Measurements from ENCODE around the gene TMEFF2. TPM values are rescaled to one million over a fixed set of nuclear protein-coding genes. Genes with fewer than 3 reads are reported as not detected.
A peak's percentile ranks its signal among the peaks of the same experiment; 100 is the strongest.

The TMEFF2 gene, protein sequence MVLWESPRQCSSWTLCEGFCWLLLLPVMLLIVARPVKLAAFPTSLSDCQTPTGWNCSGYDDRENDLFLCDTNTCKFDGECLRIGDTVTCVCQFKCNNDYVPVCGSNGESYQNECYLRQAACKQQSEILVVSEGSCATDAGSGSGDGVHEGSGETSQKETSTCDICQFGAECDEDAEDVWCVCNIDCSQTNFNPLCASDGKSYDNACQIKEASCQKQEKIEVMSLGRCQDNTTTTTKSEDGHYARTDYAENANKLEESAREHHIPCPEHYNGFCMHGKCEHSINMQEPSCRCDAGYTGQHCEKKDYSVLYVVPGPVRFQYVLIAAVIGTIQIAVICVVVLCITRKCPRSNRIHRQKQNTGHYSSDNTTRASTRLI
- total RNA-seq, result 10 to 100 TPM in 1 of 2 donors, 1 to 10 TPM in 1; 3.2 to 55.8 TPM

DNA sequence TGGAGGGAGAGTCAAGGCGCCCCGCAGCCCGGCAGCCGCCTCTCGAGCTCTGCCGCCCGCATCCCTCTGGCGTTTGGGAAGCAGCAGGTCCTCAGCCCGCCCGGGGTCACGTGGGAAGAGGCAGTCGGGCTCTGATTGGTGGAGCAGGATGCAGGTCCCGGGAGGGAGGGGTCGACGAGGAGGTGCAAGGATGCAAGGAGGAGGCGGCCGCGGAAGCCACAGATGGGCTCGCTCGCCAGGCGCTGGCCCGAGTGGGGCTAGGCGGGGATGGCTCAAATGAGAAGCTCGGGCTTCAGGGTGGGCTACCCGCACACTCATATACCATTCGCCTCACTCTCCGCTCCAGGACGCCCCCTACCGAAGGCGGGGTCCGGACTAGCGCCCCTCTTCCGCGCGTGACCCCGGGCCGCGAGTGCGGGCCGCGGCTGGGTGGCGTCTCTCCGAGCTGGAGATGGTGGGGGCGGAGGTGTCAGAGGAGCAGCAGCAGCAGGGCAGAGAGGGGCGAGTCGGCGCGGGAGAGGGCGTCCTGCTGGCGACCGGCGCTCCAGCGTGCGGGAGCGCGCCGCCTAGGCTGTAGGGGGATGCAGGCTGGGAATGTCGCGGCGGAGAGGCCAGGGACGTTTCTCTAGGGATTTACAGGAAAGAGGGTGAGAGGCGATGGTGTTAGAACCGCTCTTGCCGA, at the start of gene TMEFF2:
Gene TMEFF2, minus strand, starts transcription at position 68 of the 682 bp plus-strand sequence. CDS start 409 bp downstream, outside the sequence.
- Histone ChIP-seq H3K36me3 (no peaks in the 10 kb centered on the region), H3K4me3 (peak within 1 kb of the TSS; percentile 39 to 40), H3K9me3 (no peaks in the 10 kb centered on the region), H3K27me3 (replicated peaks; ENCODE audit: insufficient read depth) (peaks cover 7% of the 10 kb centered on the region), H3K4me1 (replicated peaks) (no peaks in the 10 kb centered on the region), H3K27ac (peak within 1 kb of the TSS in 1 of 2 donors; percentile 32)
- intact Hi-C loops (cut with DNase I), result no loop called here
- under 1% methylated on average over 53 of the region's 64 CpGs for WGBS
- TF ChIP-seq POLR2A (IDR thresholded peaks at IDR 0.05) (no peak), POLR2AphosphoS5 (IDR thresholded peaks at IDR 0.05) (peak; percentile 49)
- TF ChIP-seq, protein P1, sequence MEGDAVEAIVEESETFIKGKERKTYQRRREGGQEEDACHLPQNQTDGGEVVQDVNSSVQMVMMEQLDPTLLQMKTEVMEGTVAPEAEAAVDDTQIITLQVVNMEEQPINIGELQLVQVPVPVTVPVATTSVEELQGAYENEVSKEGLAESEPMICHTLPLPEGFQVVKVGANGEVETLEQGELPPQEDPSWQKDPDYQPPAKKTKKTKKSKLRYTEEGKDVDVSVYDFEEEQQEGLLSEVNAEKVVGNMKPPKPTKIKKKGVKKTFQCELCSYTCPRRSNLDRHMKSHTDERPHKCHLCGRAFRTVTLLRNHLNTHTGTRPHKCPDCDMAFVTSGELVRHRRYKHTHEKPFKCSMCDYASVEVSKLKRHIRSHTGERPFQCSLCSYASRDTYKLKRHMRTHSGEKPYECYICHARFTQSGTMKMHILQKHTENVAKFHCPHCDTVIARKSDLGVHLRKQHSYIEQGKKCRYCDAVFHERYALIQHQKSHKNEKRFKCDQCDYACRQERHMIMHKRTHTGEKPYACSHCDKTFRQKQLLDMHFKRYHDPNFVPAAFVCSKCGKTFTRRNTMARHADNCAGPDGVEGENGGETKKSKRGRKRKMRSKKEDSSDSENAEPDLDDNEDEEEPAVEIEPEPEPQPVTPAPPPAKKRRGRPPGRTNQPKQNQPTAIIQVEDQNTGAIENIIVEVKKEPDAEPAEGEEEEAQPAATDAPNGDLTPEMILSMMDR (IDR thresholded peaks at IDR 0.05), result no peak
- peak; percentile 52 for DNase-seq (ENCODE audit: low spot score)

DNA sequence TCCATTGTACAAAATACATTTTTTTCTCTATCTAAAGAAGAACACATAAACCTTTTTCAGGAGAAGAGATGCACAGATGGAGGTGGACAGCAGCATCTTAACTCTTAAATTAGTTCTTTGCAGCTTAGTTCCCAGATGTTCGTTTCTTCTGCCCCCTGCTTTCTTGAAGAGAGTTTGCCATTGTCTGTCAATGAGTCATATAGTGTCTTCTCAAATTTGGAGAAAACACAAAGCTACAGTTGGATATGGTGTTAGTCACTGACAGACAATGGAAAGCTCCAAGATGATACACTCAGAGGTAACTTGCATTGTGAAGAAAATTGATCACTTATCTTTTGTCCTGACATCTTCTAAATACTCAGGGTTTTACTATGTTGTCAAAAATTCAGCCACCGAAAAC, 48.8 kb upstream of the TMEFF2 start:
- Histone ChIP-seq H3K4me1 (replicated peaks) (no peaks in the 10 kb centered on the region), H3K36me3 (no peaks in the 10 kb centered on the region), H3K27me3 (replicated peaks; ENCODE audit: insufficient read depth) (no peaks in the 10 kb centered on the region), H3K9me3 (no peaks in the 10 kb centered on the region), H3K4me3 (no peak overlapping the region), H3K27ac (no peak overlapping the region)
- TF ChIP-seq, protein P1 (IDR thresholded peaks at IDR 0.05), result no peak
- no peak for TF ChIP-seq POLR2AphosphoS5 (IDR thresholded peaks at IDR 0.05)
- no peak for TF ChIP-seq POLR2A (IDR thresholded peaks at IDR 0.05)
- intact Hi-C loops (cut with DNase I), result no loop called here
- no peak for DNase-seq (ENCODE audit: low spot score)
- WGBS, result 84% methylated on average over 2 of the region's 2 CpGs

DNA sequence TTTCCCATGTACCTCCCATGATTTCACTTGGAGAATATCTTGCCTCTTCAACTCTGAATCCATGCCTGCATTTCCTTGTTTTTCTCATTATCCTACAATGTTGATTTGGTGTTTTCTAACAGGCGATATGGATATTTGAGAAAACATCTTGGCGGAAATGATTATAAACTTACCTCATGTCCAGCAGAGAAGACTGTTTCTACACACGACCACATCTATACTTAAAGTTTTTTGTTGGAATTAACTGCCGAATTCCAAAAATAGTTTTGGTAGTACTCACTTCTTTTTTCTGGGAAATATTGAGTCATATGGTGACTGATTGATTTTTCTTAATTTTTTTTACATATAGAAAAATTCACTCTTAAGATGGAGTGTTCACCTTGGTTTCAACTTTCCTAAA, 41.4 kb upstream of the TMEFF2 start:
- Histone ChIP-seq H3K27me3 (replicated peaks; ENCODE audit: insufficient read depth) (no peaks in the 10 kb centered on the region), H3K27ac (no peak overlapping the region), H3K4me1 (replicated peaks) (no peaks in the 10 kb centered on the region), H3K9me3 (no peaks in the 10 kb centered on the region), H3K36me3 (no peaks in the 10 kb centered on the region), H3K4me3 (no peak overlapping the region)
- 91% methylated on average over 4 of the region's 4 CpGs for WGBS
- intact Hi-C loops (cut with DNase I), result no loop called here
- no peak for DNase-seq (ENCODE audit: low spot score)
- TF ChIP-seq POLR2AphosphoS5 (IDR thresholded peaks at IDR 0.05), result no peak
- TF ChIP-seq POLR2A (IDR thresholded peaks at IDR 0.05), result no peak
- TF ChIP-seq, protein P1 (IDR thresholded peaks at IDR 0.05), result no peak

DNA sequence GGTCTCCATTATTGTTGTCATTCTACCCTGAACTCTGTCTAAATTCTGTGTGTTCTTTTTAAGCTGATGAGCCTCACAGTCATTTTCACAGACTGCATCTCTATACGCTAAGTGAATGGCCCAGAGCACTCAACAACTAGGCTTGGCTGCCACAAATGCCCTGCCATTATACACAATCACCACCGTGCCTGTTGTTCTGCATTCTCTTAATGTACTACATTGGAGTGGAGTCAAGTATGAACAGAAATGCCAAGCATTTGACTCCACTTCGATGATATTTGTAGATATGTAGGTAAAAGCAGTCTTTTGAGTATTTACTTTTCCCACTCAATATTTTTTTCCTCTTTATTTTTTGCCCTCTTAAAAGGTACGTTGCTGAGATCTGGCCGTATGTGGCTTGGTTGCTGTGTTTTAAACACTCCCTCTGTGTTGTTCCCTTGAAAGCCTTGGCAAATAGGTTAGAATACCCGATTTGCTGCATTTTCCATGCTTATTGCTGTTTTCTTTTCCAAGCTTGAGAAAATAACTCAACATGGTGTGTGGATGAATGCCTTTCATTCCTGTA, 36.2 kb upstream of the TMEFF2 start:
- no peaks in the 10 kb centered on the region for H3K36me3 ChIP-seq
- H3K4me1 ChIP-seq (replicated peaks), result no peaks in the 10 kb centered on the region
- 61% methylated on average over 6 of the region's 6 CpGs for WGBS
- intact Hi-C loops (cut with DNase I), result no loop called here
- H3K4me3 ChIP-seq, result no peak overlapping the region
- H3K27me3 ChIP-seq (replicated peaks; ENCODE audit: insufficient read depth), result no peaks in the 10 kb centered on the region
- H3K27ac ChIP-seq, result no peak overlapping the region
- no peak for DNase-seq (ENCODE audit: low spot score)
- TF ChIP-seq POLR2A (IDR thresholded peaks at IDR 0.05) (no peak), POLR2AphosphoS5 (IDR thresholded peaks at IDR 0.05) (no peak)
- TF ChIP-seq, protein P1 (IDR thresholded peaks at IDR 0.05), result no peak
- H3K9me3 ChIP-seq, result no peaks in the 10 kb centered on the region

Measured in prostate gland (tissue), 2 donors.